ENCODE data around the gene FITM2.
"Not testable (repeated sequence)": the region's sequence is repeated elsewhere in the genome, so short reads cannot be mapped to it uniquely, and the experiment has no call there.

FITM2 gene

GRCh38 chr20:44301285-44301684 is 9.7 kb downstream of the FITM2 start:
- no peak overlapping the region for H3K4me3 ChIP-seq (ENCODE audit: low read depth, low read length)
- DNase-seq (ENCODE audit: low read depth): no peak
- TF ChIP-seq POLR2A (IDR thresholded peaks at IDR 0.05; ENCODE audit: extremely low read depth, insufficient read length) (no peak), CTCF (IDR thresholded peaks at IDR 0.05; ENCODE audit: low read depth, low read length) (no peak), MYC (IDR thresholded peaks at IDR 0.05; ENCODE audit: low read depth, low read length) (no peak)

- not testable (repeated sequence) for DNase-seq (ENCODE audit: low read depth); H3K4me3 ChIP-seq (ENCODE audit: low read depth, low read length)
These were observed 11.9 kb downstream of the FITM2 start for GRCh38 chr20:44299011-44299535.

GRCh38 chr20:44297721-44298120 is 13.3 kb downstream of the FITM2 start:
- H3K4me3 ChIP-seq (ENCODE audit: low read depth, low read length): no peak overlapping the region
- no peak for TF ChIP-seq CTCF (IDR thresholded peaks at IDR 0.05; ENCODE audit: low read depth, low read length)
- TF ChIP-seq MYC (IDR thresholded peaks at IDR 0.05; ENCODE audit: low read depth, low read length): no peak
- no peak for TF ChIP-seq POLR2A (IDR thresholded peaks at IDR 0.05; ENCODE audit: extremely low read depth, insufficient read length)
- TF ChIP-seq MAX (IDR thresholded peaks at IDR 0.05; ENCODE audit: low read depth, low read length): no peak
- DNase-seq (ENCODE audit: low read depth): no peak

GRCh38 chr20:44296011-44296410 is 15.0 kb downstream of the FITM2 start:
- no peak for TF ChIP-seq POLR2A (IDR thresholded peaks at IDR 0.05; ENCODE audit: extremely low read depth, insufficient read length)
- TF ChIP-seq MYC (IDR thresholded peaks at IDR 0.05; ENCODE audit: low read depth, low read length): no peak
- no peak for TF ChIP-seq CTCF (IDR thresholded peaks at IDR 0.05; ENCODE audit: low read depth, low read length)
- no peak for TF ChIP-seq MAX (IDR thresholded peaks at IDR 0.05; ENCODE audit: low read depth, low read length)
- no peak overlapping the region for H3K4me3 ChIP-seq (ENCODE audit: low read depth, low read length)
- no peak for DNase-seq (ENCODE audit: low read depth)

- TF ChIP-seq POLR2A (IDR thresholded peaks at IDR 0.05; ENCODE audit: extremely low read depth, insufficient read length): no peak
- no peak for TF ChIP-seq MYC (IDR thresholded peaks at IDR 0.05; ENCODE audit: low read depth, low read length)
- no peak for TF ChIP-seq MAX (IDR thresholded peaks at IDR 0.05; ENCODE audit: low read depth, low read length)
- TF ChIP-seq CTCF (IDR thresholded peaks at IDR 0.05; ENCODE audit: low read depth, low read length): no peak
- DNase-seq (ENCODE audit: low read depth): no peak
- H3K4me3 ChIP-seq (ENCODE audit: low read depth, low read length): no peak overlapping the region
These were observed 19.2 kb downstream of the FITM2 start for GRCh38 chr20:44291754-44292153.

GRCh38 chr20:44288252-44288651 is 22.8 kb downstream of the FITM2 start:
- TF ChIP-seq MYC (IDR thresholded peaks at IDR 0.05; ENCODE audit: low read depth, low read length) (no peak), MAX (IDR thresholded peaks at IDR 0.05; ENCODE audit: low read depth, low read length) (no peak), CTCF (IDR thresholded peaks at IDR 0.05; ENCODE audit: low read depth, low read length) (no peak), POLR2A (IDR thresholded peaks at IDR 0.05; ENCODE audit: extremely low read depth, insufficient read length) (no peak)

More at GRCh38 chr20:44288252-44288651, 22.8 kb downstream of the FITM2 start:
- no peak for DNase-seq (ENCODE audit: low read depth)
- H3K4me3 ChIP-seq (ENCODE audit: low read depth, low read length): no peak overlapping the region

Measured in NB4 (cell line).